KMS-11 (cell line): ENCODE results near the gene OR8I2.
"Not testable (repeated sequence)": the region's sequence is repeated elsewhere in the genome, so short reads cannot be mapped to it uniquely, and the experiment has no call there.

ENCODE experiments used
- H2AFZ ChIP-seq: fragments of 200-600 bp; sonication (generic); 2 replicates; pipeline ENCODE4 v1.6.1; 2016; ENCODE audit warnings: antibody characterized with exemption, mixed run types, low read depth
- H3K27ac ChIP-seq: fragments of 200-600 bp; sonication (generic); 2 replicates; pipeline ENCODE4 v1.6.1; 2016; ENCODE audit warnings: mild to moderate bottlenecking, mixed run types
- H3K27me3 ChIP-seq: fragments of 200-600 bp; sonication (generic); 2 replicates; pipeline ENCODE4 v1.6.1; 2017; ENCODE audit warnings: mild to moderate bottlenecking, low read depth, mixed run types, moderate library complexity; ENCODE audit not compliant: insufficient read depth
- H3K36me3 ChIP-seq: fragments of 200-600 bp; sonication (generic); 2 replicates; pipeline ENCODE4 v1.6.1; 2017; ENCODE audit warnings: mild to moderate bottlenecking, mixed run types; ENCODE audit not compliant: insufficient read depth
- H3K4me1 ChIP-seq: fragments of 200-600 bp; sonication (generic); 2 replicates; pipeline ENCODE4 v1.6.1; 2016; ENCODE audit warnings: mild to moderate bottlenecking, low read depth, mixed run types; ENCODE audit not compliant: poor library complexity, severe bottlenecking
- H3K4me2 ChIP-seq: fragments of 200-600 bp; sonication (generic); 2 replicates; pipeline ENCODE4 v1.7.0; 2016; ENCODE audit warnings: mild to moderate bottlenecking, mixed run types
- H3K4me3 ChIP-seq: fragments of 200-600 bp; sonication (generic); IDR thresholded peaks from 2 replicates; pipeline ENCODE4 v1.6.1; 2017; ENCODE audit warnings: low read depth, low read length, mixed read lengths; ENCODE audit not compliant: insufficient read depth
- H3K79me2 ChIP-seq: fragments of 200-600 bp; sonication (generic); 2 replicates; pipeline ENCODE4 v1.6.1; 2016; ENCODE audit warnings: low read depth, mixed run types; ENCODE audit not compliant: insufficient read depth
- H3K9ac ChIP-seq: fragments of 200-600 bp; sonication (generic); 2 replicates; pipeline ENCODE4 v1.6.1; 2016; ENCODE audit warnings: mild to moderate bottlenecking, mixed run types
- H4K20me1 ChIP-seq: fragments of 200-600 bp; sonication (generic); 2 replicates; pipeline ENCODE4 v1.6.1; 2016; ENCODE audit warnings: mild to moderate bottlenecking, mixed run types; ENCODE audit not compliant: insufficient read depth
- CTCF ChIP-seq: fragments of 200-600 bp; sonication (generic); conservative IDR thresholded peaks from 2 replicates; pipeline ENCODE4 v1.6.1; 2017; ENCODE audit warnings: low read depth, mild to moderate bottlenecking, antibody characterized with exemption, low read length, moderate library complexity, mixed read lengths

The OR8I2 gene

GRCh38 chr11:56140151-56140661 is 47.1 kb downstream of the OR8I2 start, which contains the start of gene OR8J3:
Gene OR8J3 (minus strand): TSS chr11:56140201. CDS start chr11:56137718, 2,483 bp downstream.
- no peak within 1 kb of the TSS for H2AFZ ChIP-seq
- H3K4me2 ChIP-seq: no peak within 1 kb of the TSS
- H3K4me1 ChIP-seq: no peaks in the 10 kb centered on the region
- H3K4me3 ChIP-seq: no peak within 1 kb of the TSS
- H3K27me3 ChIP-seq: no peaks in the 10 kb centered on the region
- H4K20me1 ChIP-seq: no peaks in the 10 kb centered on the region
- no peak for TF ChIP-seq CTCF
- H3K36me3 ChIP-seq: no peaks in the 10 kb centered on the region
- H3K27ac ChIP-seq: no peak within 1 kb of the TSS
- H3K9ac ChIP-seq: no peak within 1 kb of the TSS
- no peaks in the 10 kb centered on the region for H3K79me2 ChIP-seq

- not testable (repeated sequence) for H3K4me1 ChIP-seq, H3K79me2 ChIP-seq, H3K4me3 ChIP-seq, H3K27ac ChIP-seq, H3K36me3 ChIP-seq, H3K27me3 ChIP-seq, H2AFZ ChIP-seq, H3K9ac ChIP-seq, H3K4me2 ChIP-seq, H4K20me1 ChIP-seq
Observed at GRCh38 chr11:56143681-56144080, 50.6 kb downstream of the OR8I2 start.
